Measurements from ENCODE around the gene NOL3.

The NOL3 gene

DNA sequence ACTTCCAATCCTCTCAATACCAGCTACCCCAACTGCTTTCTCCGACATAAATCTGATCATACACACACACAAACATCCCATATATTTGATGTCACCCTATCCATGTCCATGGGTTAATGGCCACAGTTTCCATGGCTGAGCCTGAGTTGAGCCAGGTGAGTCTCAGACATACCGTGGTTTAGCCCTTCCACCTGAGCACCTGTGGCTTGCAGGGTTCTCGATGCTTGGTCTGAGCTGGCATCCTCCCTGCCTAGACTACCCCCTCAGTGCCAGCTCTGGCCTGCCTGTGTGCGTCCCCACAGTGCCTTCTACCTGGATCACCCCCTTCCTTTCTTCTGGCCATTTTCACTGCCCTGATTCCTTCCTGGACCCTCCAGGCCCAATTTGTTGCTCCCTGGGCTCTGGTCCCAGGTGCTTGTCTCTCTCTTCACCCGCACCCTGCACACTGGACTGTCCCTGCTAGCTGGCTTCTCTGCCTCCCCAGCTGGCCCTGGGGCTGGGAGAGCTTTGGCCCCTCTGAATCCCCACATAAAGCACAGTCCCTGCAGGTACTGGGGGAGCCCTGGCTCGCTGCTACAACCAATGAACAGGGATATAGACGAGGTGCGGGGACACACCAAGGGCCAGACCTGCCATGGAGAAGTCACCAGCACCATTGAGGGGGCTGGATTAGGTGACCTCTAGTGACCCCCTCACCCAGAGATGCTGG, 35.9 kb downstream of the NOL3 start:
- Histone ChIP-seq H3K14ac (ENCODE audit: low read length in 2 of 2) (no peak overlapping the region), H3K9me3 (ENCODE audit: control insufficient read depth, low read length) (no peaks in the 10 kb centered on the region), H2AFZ (ENCODE audit: low read depth, low read length) (no peak overlapping the region), H3K36me3 (ENCODE audit: control insufficient read depth in 1 of 2, insufficient read depth in 2 of 2, low read depth in 1 of 2, low read length in 2 of 2) (peaks cover 16 to 50% of the 10 kb centered on the region in 2 experiments), H4K91ac (ENCODE audit: low read length) (no peak overlapping the region), H3K4ac (ENCODE audit: low read depth in 1 of 2, low read length in 2 of 2) (no peak overlapping the region), H2BK15ac (ENCODE audit: low read depth, poor library complexity, severe bottlenecking) (no peak overlapping the region), H3K4me1 (ENCODE audit: control insufficient read depth, insufficient read depth, low read depth, low read length) (peaks cover 23% of the 10 kb centered on the region), H2BK120ac (ENCODE audit: low read depth, low read length) (no peak overlapping the region), H3K18ac (ENCODE audit: low read depth in 1 of 2, low read length in 2 of 2) (no peak overlapping the region), H3K27ac (ENCODE audit: low read length, poor library complexity, severe bottlenecking) (no peak overlapping the region), H4K8ac (ENCODE audit: low read length) (no peak overlapping the region), H2BK5ac (ENCODE audit: low read depth, low read length, poor library complexity, severe bottlenecking) (no peak overlapping the region), H3K4me2 (ENCODE audit: low read length, poor library complexity, severe bottlenecking) (no peak overlapping the region), H3K23ac (ENCODE audit: low read length in 2 of 2) (no peak overlapping the region), H3K79me1 (replicated peaks; ENCODE audit: low read length, poor library complexity, severe bottlenecking) (peaks cover 1% of the 10 kb centered on the region), H2AK5ac (ENCODE audit: low read length, severe bottlenecking) (no peak overlapping the region), H2BK12ac (ENCODE audit: low read length in 2 of 2) (no peak overlapping the region), H3K9ac (ENCODE audit: low read length) (no peak overlapping the region), H3K27me3 (ENCODE audit: control insufficient read depth in 1 of 2, insufficient read depth in 1 of 2, low read length in 2 of 2) (no peaks in the 10 kb centered on the region), H3K4me3 (ENCODE audit: insufficient read depth in 1 of 2, low read depth in 1 of 2, low read length in 2 of 2) (no peak overlapping the region)
- whole genome bisulfite sequencing: 97% methylated on average over 8 of the region's 8 CpGs
- no peak for DNase-seq

DNA sequence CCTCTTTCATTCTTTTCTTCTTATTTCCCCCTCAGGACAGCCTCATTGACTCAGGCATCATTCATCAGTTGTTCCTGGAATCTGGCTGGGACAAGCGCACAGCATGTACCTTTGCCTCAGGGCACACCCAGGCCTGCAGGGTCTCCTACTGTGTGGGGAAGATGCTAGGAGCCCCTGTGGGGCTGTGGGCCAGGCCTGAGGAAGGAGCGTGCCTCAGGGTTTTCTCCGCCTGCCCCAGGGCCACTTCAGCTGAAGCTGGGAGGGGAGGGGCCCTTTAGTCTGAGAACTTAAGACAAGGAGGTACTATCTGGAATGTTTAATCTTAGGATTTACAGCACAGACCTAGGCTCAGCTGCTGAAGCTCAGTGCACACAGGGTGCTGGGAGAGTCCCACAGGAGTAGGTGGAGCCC, 36.5 kb downstream of the NOL3 start:
- Histone ChIP-seq H3K4me1 (ENCODE audit: control insufficient read depth, insufficient read depth, low read depth, low read length) (peaks cover 23% of the 10 kb centered on the region), H3K79me1 (replicated peaks; ENCODE audit: low read length, poor library complexity, severe bottlenecking) (no peaks in the 10 kb centered on the region), H2AFZ (ENCODE audit: low read depth, low read length) (no peak overlapping the region), H2AK5ac (ENCODE audit: low read length, severe bottlenecking) (no peak overlapping the region), H2BK120ac (ENCODE audit: low read depth, low read length) (no peak overlapping the region), H2BK12ac (ENCODE audit: low read length in 2 of 2) (no peak overlapping the region), H3K27ac (ENCODE audit: low read length, poor library complexity, severe bottlenecking) (no peak overlapping the region), H2BK15ac (ENCODE audit: low read depth, poor library complexity, severe bottlenecking) (no peak overlapping the region), H3K9me3 (ENCODE audit: control insufficient read depth, low read length) (no peaks in the 10 kb centered on the region), H3K18ac (ENCODE audit: low read depth in 1 of 2, low read length in 2 of 2) (no peak overlapping the region), H2BK5ac (ENCODE audit: low read depth, low read length, poor library complexity, severe bottlenecking) (no peak overlapping the region), H3K4ac (ENCODE audit: low read depth in 1 of 2, low read length in 2 of 2) (no peak overlapping the region), H3K9ac (ENCODE audit: low read length) (no peak overlapping the region), H3K14ac (ENCODE audit: low read length in 2 of 2) (no peak overlapping the region), H3K23ac (ENCODE audit: low read length in 2 of 2) (no peak overlapping the region), H3K4me3 (ENCODE audit: insufficient read depth in 1 of 2, low read depth in 1 of 2, low read length in 2 of 2) (no peak overlapping the region), H3K27me3 (ENCODE audit: control insufficient read depth in 1 of 2, insufficient read depth in 1 of 2, low read length in 2 of 2) (no peaks in the 10 kb centered on the region), H4K8ac (ENCODE audit: low read length) (peak overlapping the region; percentile 5), H3K36me3 (ENCODE audit: control insufficient read depth in 1 of 2, insufficient read depth in 2 of 2, low read depth in 1 of 2, low read length in 2 of 2) (peaks cover 19 to 44% of the 10 kb centered on the region in 2 experiments), H3K4me2 (ENCODE audit: low read length, poor library complexity, severe bottlenecking) (no peak overlapping the region), H4K91ac (ENCODE audit: low read length) (no peak overlapping the region)
- no peak for DNase-seq
- 91% methylated on average over 3 of the region's 3 CpGs for WGBS

DNA sequence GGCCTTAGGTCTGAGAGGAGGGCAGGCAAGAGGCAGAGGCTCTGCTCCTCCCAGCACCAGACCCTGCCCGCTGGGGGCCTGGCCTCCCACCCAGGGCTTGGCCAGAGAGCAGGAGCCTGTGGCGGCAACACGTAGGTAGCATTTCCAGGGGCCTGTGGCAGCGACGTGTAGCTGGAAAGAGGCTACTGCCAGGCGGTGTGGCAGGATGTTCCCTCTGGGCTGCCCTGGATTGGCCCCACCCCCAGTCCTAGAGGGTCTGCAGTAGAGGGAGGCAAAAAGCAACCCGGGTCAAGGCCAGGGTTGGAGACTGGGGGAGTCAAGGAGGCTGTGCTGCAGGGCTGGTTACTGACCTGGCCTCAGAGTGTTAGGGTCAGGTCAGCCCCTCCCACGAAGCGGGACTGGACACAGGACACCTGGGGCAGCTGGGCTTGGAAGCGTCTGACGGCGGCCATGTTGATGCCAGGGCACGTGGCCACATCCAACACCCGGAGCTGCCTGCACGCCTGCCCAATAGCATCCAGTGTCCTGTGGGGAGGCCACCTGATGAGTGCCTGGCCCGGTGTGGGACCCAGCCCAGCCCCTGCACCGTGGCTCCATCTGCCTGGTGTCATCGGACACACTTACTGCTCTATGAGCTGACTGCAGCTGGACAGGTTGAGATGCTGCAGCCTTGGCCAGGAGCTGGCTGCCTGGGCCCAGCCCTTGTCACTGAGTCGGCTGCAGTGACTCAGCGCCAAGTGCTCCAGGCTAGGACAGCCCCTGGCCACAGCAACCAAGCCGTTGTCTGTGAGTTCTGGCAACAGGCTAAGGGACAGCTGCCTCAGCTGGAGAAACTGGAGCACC, 37.1 kb downstream of the NOL3 start:
- Histone ChIP-seq H3K4me2 (ENCODE audit: low read length, poor library complexity, severe bottlenecking) (no peak overlapping the region), H3K14ac (ENCODE audit: low read length in 2 of 2) (peak overlapping the region in 1 of 2 experiments; percentile 30), H4K8ac (ENCODE audit: low read length) (peak overlapping the region; percentile 46), H3K27ac (ENCODE audit: low read length, poor library complexity, severe bottlenecking) (no peak overlapping the region), H2BK12ac (ENCODE audit: low read length in 2 of 2) (peak overlapping the region in 1 of 2 experiments; percentile 37), H3K18ac (ENCODE audit: low read depth in 1 of 2, low read length in 2 of 2) (peak overlapping the region in 1 of 2 experiments; percentile 4), H2BK5ac (ENCODE audit: low read depth, low read length, poor library complexity, severe bottlenecking) (no peak overlapping the region), H3K9ac (ENCODE audit: low read length) (peak overlapping the region; percentile 26), H3K27me3 (ENCODE audit: control insufficient read depth in 1 of 2, insufficient read depth in 1 of 2, low read length in 2 of 2) (no peaks in the 10 kb centered on the region), H2BK120ac (ENCODE audit: low read depth, low read length) (no peak overlapping the region), H3K23ac (ENCODE audit: low read length in 2 of 2) (no peak overlapping the region), H3K36me3 (ENCODE audit: control insufficient read depth in 1 of 2, insufficient read depth in 2 of 2, low read depth in 1 of 2, low read length in 2 of 2) (peaks cover 19 to 38% of the 10 kb centered on the region in 2 experiments), H2AFZ (ENCODE audit: low read depth, low read length) (no peak overlapping the region), H3K4me1 (ENCODE audit: control insufficient read depth, insufficient read depth, low read depth, low read length) (peaks cover 23% of the 10 kb centered on the region), H3K79me1 (replicated peaks; ENCODE audit: low read length, poor library complexity, severe bottlenecking) (no peaks in the 10 kb centered on the region), H3K4ac (ENCODE audit: low read depth in 1 of 2, low read length in 2 of 2) (no peak overlapping the region), H3K9me3 (ENCODE audit: control insufficient read depth, low read length) (no peaks in the 10 kb centered on the region), H2BK15ac (ENCODE audit: low read depth, poor library complexity, severe bottlenecking) (no peak overlapping the region), H4K91ac (ENCODE audit: low read length) (peak overlapping the region; percentile 40), H3K4me3 (ENCODE audit: insufficient read depth in 1 of 2, low read depth in 1 of 2, low read length in 2 of 2) (no peak overlapping the region), H2AK5ac (ENCODE audit: low read length, severe bottlenecking) (no peak overlapping the region)
- peak; percentile 56 for DNase-seq
- WGBS: 79% methylated on average over 21 of the region's 21 CpGs
